ENCODE data around the gene EIF2S2.

Gene EIF2S2

DNA sequence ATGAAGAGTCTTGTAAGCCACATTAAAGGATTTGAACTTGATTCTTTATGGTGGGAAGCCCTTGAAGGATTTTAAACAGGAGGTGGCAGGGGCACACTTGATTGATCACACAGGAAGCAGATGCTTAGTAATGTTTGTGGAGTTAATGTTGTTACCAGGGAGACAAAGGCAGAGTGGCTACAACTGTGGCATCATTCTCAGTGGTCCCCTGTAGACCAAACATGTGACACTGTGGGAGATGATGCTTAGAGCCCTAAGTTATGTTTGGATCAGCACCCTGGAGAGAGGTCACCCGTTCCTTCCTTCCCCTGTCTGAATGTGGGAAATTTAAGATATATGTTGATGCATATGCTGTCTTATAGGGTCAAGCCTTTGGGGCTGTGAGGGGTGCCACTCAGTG is 53.2 kb downstream of the EIF2S2 start:
- peak; percentile 77 for DNase-seq

DNA sequence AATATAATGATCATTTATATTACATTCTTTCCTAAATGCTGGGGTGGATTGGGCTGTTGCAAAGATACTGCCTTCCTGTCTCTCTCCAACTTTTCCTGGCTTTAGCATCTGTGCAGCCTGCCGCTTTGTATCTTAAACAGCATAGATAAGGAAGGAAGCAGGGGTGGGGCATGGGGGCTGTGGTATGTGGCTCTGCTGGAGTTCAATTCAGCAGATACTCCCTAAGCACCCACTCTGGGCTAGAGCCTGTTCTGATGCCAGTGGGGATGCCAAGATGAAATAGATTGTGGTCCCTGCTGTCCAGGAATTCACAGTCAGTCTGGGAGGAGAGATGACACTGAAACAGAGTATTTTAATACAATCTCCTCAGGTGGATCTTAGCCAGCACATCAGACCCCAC is 56.8 kb downstream of the EIF2S2 start:
- no peak for DNase-seq

DNA sequence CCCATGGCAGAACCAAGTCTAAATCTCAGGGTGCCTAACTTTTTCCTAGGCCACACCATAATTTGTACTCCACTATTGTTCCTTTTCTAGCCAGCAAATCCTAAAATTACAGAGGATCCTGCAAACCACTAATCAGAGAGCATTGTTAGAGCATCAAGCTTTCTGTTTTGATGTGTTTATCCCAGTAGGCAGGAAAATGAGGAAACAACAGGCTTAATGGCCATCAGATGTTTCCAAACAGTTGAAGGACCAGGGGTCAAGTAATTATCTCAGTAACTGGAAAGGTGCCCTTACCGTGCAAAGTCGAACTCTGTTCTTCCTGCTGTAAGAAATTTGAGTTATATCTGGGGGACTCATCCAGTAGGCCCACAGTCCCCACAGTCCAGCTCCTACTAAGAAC is 59.6 kb downstream of the EIF2S2 start:
- DNase-seq, result no peak

DNA sequence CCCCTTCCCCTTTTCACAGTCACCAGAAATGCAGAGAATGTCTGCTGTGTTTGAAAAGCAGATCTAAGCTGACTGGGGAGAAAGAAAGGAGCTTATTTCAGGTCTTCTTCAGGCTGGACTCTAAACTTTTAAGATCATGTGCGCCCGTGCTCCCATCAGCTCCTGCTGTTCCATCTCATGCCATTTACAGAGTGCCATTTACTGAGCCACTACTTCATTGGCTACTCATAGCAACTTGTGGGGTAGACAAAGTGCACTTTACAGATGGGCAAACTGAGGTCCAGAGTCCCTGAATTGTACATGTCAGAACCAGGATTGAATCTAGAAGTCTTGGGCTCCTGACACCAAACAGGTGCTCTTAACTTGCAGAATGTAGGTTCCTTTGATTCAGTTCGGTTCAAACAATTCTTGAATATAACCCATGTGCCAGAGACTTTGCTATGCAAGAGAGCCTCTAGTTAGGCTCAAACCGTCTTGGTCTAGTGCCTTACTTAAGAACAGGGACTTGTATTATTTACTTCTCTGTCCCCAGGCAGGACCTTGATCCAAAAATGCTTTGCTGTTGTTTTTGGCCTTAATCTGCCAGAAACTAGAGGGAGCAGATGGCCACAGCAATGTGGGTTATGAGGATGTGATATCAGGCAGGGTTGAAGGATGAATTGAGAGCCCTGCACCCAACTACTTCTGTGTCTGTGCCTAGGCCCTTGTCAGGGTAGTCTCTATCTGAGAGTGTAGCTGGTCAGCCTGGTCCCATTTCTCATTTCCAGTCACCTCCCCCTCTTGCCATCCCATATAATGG is 61.9 kb downstream of the EIF2S2 start:
- no peak for DNase-seq

DNA sequence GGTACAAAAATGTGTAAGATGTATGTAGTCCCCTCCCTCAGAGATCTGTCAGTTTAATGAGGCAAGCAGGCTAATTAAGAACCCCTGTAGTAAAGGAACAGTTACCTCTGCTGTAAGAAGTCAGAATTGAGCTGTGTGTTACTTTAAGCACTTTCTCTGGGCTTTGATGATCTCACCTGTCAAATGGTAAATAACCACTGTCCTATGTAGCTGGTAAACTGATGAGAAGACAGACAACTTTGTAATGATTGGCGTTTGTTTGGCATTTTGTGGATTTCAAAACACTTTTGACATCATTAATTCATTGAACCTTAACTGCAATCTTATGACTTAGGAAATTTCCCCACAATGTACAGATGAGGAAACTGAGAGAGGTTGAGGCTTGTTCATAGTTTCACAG is 62.7 kb downstream of the EIF2S2 start:
- DNase-seq, result no peak

DNA sequence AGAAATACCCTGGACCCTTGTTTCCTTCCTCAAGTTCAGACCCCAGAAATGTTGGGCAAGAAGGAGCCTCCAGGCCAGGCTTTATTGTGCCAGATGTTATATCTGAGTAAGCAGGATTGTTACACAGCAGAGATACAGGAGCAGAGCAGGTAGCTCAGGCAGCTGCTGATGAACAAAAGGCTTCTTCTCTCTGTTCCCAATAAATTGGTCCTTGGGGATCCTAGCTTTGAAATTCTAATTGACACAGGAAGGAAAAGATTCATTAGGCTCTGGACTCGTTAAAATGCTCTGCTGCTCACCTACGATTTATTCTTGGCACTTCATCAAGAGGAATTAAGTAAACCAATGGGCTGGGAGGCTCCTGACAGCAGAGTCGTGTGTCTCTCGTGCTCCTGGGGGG is 64.1 kb downstream of the EIF2S2 start:
- no peak for DNase-seq

DNA sequence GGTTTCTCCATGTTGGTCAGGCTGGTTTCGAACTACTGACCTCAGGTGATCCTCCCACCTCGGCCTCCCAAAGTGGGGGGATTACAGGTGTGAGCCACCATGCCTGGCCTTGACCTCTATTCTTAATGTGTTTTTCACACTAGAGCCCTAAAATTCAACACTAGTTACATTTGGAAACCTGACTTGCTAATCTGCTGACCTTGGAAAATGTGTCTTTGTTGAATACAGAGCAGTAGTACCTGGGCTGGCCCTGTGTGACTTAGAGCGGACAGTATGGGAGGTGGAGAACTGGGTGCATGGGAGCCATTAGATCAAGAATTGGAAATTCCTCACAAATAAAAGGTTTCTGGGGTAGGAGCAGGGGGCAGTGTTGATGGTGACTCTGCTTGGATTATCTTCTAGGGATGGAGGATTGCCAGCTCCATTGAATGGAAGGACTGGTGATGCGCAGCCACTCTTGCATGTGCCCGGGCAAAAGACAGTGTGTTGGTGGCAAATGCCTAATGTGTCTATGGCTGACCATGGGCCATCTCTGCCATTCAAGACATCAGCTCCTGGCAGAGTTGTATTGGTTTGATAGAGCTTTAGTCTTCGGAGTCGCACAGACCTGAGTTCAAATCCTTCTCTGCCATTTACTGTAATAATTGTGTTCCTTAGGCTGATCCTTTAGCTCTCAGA is 64.9 kb downstream of the EIF2S2 start:
- no peak for DNase-seq

DNA sequence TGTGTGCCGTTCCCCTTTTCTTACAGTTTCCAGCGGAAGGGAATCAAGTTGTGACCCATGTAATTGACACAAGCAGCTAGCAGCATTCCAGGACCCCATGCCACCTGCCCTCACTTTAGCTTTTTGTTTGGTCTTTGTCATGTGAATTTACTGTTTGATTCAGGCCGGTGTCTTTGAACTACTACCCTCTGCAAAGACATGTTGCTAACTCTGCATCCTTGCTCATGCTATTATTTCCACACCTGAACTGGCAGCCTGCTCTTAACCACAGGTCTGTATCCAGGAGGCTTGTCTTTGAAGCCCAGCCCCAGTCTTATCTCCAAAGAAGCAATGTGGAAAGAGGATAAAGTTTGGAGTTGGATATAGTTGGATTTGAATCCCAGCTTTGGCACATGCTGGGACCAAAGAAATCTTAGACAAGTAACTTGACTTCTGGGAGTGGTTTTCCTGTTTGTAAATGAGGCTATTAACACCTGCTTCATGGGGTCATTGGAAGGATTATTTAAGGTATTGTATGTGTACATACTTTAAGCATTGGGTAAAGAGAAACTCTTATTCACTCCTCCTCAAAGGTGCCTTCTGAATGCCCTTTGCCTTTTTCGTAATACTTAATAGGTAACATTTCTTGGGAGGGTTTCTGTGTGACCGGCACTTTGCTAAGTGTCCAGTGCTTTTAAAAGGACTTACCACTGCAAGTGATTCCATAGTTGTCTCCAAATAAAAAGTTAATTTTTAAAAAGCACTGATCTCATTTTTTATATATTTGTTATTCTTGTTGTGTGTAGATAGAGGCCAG is 65.9 kb downstream of the EIF2S2 start:
- no peak for DNase-seq

DNA sequence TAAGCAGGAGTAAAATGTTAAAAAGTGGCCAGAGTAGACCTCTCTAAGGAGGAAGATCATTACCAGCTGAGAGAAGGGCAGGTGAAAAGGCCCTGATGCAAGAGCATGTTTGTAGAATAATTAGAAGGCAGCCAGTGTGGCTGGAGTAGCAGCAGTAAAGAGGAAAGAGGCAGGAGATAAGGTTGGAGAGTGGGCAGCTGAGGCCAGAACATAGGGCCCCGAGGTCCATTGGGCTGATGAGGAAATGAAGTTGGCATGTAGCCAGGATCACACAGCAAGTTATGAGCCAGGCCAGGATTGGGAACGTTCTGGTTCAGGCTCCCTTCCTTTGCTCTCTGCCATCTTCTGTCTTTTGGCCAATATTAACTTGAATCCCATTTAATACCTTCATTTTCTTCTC is 66.7 kb downstream of the EIF2S2 start:
- peak; percentile 14 for DNase-seq

DNA sequence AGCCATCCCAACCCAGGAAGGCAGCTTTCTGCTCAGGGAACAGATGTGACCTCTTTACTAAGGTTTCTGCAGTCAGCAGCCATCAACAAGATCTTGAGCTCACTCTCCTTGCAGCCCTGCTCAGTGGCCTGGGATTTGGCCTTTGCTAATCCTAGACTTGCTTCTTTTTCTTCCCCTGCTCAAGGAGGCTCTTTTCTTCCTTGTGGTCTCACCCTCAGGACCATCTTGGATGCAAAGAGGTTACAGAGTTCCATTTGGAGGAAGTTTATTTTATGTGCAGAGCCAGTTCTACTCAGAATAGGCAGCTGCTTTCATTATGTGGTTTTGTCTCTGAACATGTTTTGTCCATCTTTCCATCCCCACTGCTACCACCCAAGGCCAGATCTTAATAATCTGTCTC is 69.0 kb downstream of the EIF2S2 start:
- no peak for DNase-seq

DNA sequence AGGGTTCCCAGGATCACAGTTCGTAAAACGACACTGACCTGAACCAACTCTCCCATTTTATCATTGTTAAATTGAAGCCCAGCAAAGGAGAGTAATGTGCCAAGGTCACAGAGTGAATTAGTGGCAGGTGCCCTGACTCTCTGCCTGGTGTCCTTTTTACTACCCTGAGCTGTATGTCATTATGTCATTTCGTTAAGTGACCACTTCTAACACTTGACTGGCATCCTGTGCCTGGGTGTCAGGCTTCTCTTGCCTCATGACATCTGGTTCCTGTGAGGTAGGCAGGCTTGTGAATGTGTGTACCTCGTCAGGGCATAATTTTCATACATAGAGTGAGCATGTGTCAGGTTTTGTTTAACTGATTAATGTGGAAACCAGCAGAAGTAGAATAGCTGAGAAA is 69.8 kb downstream of the EIF2S2 start:
- peak; percentile 94 for DNase-seq

DNA sequence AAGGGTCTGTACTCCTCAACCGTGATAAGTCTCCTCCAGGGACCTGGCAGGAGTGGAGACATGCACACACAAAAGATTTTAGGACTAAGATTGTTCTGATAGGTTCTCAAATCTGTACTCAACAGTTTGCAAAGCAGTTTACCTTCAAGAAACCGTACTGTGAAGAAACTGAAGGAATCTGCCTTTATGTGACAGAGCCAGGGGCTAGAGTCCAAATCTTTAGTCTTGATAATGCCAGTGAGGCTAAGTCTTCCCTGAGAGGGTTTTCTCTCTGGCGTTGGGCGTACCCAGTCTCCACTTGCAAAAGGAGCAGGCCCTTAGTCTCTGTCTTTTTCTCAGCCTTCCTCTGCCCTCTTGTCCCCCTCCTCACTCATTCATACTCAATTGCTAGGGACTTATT is 70.8 kb downstream of the EIF2S2 start:
- no peak for DNase-seq

DNA sequence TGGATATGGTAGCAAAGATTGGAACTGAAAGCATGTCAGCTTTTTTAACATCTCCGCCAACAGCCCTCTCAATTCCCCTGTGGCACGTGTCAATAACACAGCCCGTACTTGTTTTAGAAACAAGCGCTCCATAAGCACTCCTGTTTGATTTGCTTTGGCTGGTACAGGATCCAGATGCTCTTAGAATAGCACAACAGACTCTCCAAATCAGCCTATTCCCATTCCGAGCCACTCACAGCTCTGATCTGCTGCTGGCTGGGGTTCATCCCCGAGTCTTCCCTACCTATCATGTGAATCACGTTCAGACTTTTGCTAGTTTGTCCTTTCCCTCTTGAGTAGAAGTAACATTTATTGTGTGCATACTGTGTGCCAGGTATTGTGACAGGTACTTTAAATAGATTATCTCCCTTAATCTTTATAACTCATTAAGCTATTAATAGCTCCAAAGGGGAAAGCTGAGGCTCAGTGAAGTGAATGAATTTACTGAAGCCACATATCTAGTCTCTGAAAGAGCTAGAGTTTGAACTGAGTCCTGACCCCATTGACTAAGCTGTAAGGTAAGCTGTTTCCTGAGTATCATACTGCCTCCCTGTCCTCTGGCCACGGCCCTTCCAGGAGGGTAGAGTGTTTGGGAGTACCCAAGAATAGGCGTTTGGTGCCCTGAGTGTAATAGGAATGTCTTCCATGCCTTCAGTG is 71.6 kb downstream of the EIF2S2 start:
- peak; percentile 12 for DNase-seq

Data from DMS53 (cell line).